ENCODE measurements around the gene RBM8A.
A peak's percentile ranks its signal among the peaks of the same experiment; 100 is the strongest.
"Not testable (repeated sequence)": the region's sequence is repeated elsewhere in the genome, so short reads cannot be mapped to it uniquely, and the experiment has no call there.

Gene RBM8A

DNA sequence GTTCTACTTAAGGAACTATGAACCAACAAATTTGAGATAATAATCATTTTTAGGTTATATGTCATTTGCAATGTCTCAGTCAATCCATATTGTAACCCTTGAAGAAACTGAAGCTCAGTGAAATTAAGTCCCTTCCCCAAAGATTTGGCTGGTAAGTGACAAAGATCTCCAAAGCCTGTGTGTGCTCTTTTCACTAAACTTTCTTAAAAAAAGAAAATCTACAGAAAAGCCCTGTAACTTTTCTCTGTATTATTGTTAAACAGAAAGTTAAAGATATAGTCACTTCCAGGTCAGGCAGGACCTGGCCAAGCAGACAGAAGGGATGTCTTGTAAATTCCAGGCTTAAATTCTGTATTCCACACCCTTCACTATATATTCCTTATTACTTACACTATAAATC is 29.1 kb upstream of the RBM8A start:
- no peak for DNase-seq

DNA sequence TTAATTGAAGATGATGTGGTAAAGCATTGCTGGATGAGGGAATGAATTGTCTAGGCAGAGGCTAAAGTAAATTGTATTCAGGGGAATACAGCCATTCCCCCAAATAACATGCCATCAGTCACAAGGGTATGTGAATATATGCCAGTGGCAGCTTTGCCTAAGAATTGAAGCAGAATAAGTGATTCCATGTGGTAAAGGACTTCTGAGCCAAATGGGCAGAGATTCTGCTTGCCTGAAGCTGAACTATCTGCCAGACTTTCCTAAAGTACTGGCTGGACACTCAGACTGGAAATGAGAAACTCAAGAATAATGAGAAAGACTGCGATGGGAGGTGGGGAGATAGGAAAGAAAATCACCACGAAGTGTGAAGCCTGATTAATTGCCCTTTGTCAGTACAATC is 28.2 kb upstream of the RBM8A start:
- DNase-seq: no peak

DNA sequence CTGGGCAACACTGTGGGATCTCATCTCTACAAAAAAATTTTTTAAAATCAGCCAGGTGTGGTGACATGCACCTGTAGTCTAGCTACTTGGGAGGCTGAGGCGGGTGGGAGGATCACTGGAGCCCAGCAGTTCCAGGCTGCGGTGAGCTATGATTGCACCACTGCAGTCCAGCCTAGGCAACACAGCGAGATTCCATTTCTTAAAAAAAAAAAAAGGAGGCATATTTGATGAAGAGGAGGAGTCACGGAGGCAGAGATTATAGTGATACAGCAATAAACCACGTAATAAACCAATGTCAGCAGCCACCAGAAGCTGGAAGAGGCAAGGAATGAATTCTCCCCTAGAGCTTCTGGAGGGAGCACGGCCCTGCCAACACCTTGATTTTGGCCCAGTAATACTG is 26.6 kb upstream of the RBM8A start:
- DNase-seq: no peak

DNA sequence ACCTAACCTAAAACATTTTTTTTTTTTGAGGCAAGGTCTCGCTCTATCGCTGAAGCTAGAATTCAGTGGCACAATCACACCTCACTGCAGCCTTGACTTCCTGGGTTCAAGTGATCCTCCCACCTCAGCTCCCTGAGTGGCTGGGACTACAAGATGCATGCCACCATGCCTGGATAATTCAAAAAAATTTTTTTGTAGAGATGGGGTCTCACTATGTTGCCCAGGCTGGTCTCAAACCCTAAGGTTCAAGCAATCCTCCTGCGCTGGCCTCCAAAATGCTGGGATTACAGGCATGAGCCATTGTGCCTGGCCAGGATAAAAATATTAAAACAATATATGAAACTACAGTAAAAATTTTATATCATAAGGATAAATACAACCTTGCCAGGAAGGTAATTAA is 25.6 kb upstream of the RBM8A start:
- no peak for DNase-seq

DNA sequence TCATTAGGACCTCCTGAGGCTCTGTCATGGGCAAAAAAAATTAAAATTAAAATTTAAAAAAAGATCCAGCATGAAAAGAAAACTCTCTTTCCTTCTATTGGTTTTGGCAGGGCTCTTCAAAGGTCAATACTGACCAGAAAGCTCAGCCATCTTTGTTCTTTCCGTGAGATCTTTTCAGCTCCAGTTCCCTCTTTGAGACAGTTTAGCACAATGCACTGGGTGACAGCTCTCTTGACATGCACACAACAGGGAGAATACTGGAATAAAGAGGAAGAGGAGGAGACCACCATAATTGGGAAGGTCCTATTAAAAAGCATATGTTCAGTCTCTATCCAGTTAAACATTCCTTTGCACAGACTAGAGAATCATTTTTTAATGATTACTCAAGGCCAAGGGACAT is 24.2 kb upstream of the RBM8A start:
- no peak for DNase-seq

DNA sequence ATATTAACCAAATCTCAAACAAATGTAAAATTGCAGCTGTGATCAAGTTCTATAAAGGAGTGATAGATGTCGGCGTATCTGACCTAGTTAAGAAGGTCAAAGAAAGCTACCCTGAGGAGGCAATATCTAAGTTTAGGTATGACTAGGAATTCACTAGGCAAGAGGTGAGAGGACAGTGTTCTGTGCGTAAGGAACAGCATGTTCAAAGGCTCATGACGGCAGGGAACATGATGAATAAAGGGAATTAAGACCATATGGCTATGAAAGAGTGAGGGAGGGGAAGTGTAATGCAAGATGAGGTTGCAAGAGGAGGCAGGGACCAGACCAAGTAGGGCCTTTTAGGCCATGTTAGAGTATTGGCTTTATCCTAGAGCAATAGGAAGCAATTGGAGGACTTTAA is 21.9 kb upstream of the RBM8A start:
- no peak for DNase-seq

DNA sequence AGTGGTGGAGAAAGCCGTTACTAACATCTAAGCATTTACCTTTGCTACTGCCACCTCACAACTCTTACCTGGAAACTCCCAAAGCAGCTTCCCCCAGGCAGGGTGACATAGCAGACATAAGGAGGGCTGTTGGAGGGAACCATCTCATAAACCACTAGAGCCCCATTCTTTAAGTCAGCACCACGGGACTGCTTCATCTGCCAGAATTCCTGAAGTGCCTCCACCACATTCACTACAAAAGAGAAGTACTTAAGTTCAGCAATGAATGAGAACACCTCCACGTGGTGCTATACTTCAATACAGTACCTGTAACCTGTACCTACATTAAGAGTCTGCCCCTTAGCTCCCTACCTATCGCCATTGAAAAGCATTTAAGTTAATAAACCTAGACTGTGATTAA is 20.3 kb upstream of the RBM8A start:
- no peak for DNase-seq

DNA sequence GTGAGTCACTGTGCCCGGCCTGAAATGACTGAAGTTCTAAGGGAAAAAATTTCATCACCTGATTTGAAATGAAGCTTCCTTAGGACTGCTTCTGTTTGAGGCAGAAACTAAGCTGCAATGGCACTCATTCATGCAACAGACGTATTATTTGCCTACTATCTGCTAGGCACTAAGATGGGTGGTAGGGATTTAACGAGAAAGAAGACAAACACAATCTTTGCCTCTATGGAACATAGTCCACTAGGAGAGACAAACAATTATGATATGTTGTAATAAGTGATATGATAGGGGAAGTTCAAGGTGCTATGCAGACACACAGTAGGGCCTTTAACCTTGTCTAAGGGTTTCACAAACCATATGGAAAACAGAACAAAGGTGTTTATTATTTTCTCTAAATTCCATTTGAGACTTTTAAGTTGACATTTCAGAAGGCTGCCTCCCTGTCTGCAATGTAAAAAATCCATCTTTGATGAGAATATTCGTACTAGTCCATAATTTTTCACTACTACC is 19.2 kb upstream of the RBM8A start:
- no peak for DNase-seq

DNA sequence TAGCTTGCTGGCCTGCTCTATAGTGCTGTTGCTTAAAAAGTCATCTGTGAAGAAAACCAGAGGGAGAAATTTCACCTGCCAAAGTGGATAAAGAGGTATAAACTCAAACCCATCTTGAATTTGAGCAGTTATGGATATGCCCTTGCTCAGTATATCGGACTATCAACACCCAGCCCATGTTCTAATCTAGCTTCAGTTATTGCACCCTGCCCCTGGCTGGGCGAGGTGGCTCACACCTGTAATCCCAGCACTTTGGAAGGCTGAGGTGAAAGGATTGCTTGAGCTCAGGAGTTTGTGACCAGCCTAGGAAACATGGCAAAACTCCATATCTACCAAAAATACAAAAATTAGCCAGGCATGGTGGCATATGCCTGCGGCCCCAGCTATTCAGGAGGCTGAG is 17.2 kb upstream of the RBM8A start:
- DNase-seq: no peak

DNA sequence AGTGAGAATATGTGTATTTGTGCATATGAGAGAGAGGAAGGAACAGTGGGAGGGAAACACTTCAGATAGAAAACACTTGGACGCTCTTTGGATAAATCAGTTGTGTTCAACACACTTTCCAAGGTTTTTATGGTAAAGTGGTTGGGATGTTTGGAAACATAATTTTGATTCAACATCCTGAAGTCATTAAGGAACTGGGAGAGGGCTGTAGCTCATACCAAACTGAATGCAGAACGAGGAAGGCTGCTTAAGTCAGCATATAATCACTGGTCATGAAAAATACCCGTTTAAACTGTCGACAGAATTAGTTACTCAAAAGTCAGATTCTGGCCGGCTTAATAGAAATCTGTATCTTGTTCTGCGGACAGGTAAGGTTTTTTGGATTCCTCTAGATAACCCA is 15.6 kb upstream of the RBM8A start:
- no peak for DNase-seq

DNA sequence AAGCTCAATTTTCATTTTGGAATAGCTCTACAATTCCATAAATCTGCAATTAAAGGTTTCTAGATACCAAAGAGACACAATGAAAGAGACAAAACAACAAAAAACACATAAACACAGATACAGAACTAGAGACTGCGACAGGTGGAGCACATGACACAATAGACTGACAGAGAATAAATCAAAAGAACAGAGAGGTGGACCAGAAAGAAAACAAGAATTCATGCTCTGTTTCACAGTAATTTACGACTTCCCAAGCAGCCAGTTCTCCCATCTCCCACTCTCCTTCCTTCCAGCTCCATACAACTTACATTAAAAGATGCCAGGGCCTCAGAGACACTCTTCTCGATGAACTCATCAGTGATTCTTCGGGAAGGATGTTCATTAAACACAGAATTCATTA is 15.1 kb upstream of the RBM8A start:
- no peak for DNase-seq

DNA sequence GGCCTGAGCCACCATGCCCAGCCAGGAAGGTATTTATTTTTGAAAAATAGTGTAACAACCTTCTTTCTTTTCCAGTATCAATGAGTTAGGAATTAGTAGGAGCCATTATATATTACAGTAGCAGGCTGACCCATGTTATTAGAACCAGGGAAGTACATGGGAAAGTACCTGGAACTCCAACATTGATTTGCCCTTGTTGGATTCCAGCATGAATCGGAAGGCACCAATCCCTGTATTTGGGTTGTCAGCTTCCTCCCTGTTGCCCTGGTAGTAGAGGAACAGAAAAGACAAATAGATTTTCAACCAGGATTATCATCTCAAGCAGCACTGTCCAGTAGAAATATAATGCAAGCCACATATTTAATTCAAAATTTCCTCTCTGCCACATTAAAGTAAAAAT is 10.2 kb upstream of the RBM8A start:
- no peak for DNase-seq

DNA sequence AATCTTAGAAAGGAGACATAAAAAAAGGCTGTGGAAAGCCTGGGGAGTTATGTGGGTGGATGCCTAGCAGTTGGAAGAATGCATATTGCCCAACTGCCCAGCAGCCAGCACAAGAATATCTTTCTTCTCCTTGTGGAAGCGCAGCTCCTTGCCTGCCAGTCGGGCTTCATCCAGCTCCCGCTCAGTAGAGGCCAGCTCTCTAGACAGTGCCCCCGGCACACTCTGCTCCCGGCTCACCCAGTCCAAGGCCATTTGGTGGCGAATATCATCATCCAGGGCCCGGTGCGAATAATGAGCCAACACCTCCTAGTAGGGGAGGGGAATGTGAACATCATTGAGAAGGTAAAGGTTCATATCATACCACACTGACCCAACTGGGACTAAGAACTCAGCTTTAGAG is 9.0 kb upstream of the RBM8A start:
- DNase-seq: no peak

DNA sequence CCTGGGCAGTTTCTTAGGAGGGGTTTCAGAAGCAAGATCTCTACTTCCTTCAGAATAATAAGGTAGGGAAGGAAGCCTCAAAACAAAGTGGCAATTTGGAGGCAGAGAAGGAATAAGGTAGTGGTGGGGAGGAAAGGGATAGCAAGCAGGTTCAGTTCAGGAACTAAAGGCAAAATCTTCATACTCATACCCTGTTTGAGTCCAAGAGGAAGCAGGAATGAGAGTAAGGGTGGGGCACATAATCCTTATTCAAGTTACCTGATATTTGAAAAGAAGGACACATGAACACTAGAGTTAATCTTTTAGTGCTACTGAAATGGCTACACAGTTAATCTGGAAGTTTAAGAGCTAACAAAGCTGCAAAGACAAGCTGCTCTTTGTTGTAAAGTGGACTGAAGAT is 8.4 kb upstream of the RBM8A start:
- DNase-seq: no peak

DNA sequence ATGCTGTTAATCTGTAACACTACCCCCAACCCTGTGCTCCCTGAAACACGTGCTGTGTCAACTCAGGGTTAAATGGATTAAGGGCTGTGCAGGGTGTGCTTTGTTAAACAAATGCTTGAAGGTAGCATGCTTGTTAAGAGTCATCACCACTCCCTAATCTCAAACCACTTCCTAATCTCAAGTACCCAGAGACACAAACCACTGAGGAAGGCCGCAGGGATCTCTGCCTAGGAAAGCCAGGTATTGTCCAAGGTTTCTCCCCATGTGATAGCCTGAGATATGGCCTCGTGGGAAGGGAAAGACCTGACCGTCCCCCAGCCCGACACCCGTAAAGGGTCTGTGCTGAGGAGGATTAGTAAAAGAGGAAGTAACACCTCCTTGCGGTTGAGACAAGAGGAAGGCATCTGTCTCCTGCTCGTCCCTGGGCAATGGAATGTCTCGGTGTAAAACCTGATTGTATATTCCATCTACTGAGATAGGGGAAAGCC is 5.3 kb upstream of the RBM8A start:
- peak; percentile 27 to 48 for DNase-seq

DNA sequence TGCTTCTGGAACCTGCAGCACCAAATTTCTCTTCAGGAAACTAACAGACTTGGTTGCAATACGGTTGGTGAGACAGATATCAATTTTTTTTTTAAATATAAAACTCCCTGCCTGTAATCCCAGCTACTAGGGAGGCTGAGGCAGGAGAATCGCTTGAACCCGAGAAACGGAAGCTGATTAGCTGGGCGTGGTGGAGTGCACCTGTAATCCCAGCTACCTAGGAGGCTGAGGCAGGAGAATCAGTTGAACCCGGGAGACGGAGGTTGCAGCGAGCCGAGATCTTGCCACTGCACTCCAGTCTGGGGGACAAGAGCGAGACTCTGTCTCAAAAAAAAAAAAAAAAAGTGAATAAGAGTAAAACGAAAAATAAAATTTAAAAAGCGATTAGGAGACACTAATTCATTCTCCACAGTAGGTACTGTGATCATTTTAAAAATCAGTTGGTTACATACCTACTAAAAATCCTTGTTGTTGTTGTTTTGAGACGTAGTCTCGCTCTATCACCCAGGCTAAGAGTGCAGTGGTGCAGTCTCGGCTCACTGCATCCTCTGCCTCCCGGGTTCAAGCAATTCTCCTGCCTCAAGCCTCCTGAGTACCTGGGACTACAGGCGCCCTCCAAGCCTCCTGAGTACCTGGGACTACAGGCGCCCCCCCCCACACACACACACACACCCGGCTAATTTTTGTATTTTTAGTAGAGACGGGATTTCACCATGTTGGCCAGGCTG is 796 bp upstream of the RBM8A start:
- no peak for DNase-seq

DNA sequence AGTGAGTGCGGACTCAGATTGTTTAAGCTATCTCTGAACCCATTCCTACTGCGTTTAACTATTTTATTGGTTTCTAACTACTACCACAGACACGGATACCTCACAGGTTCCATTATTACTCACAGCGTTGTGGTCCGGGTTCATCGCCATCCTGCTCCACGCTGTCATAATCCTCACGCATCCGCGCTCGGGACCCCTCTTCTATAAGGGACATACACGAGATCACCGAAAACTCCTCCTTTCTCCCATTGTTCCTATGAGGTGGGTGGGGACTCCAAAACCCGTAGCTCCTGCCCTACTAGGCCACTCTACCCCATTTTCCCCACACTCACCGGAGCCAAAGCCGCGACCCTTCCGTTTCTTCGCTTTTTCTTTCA is 610 bp downstream of the RBM8A start:
- DNase-seq: no peak

DNA sequence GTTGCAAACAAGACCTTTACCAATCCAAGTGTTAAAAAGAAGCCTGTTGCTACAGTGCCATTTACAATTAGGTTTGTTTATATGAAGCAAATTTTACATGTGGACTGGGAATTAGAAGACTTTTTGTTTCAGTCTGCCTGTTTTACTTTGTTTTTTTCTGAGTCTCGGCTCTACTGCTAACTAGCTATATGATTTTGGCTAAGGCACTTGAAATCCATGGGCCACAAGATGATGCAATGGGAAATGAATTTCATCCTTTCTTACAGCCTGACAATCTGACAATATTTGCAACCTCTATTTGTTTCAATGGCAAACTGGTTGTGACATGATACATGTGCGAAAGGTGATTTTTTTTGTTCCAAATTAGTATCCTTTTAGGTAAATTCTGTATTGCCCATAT is 5.0 kb downstream of the RBM8A start:
- DNase-seq: peak; percentile 37 to 53

DNA sequence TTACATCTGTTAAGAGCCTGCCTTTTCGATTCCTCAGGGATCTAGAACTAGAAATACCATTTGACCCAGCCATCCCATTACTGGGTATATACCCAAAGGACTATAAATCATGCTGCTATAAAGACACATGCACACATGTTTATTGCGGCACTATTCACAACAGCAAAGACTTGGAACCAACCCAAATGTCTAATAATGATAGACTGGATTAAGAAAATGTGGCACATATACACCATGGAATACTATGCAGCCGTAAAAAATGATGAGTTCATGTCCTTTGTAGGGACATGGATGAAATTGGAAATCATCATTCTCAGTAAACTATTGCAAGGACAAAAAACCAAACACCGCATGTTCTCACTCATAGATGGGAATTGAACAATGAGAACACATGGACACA is 7.0 kb downstream of the RBM8A start:
- DNase-seq: not testable (repeated sequence)

DNA sequence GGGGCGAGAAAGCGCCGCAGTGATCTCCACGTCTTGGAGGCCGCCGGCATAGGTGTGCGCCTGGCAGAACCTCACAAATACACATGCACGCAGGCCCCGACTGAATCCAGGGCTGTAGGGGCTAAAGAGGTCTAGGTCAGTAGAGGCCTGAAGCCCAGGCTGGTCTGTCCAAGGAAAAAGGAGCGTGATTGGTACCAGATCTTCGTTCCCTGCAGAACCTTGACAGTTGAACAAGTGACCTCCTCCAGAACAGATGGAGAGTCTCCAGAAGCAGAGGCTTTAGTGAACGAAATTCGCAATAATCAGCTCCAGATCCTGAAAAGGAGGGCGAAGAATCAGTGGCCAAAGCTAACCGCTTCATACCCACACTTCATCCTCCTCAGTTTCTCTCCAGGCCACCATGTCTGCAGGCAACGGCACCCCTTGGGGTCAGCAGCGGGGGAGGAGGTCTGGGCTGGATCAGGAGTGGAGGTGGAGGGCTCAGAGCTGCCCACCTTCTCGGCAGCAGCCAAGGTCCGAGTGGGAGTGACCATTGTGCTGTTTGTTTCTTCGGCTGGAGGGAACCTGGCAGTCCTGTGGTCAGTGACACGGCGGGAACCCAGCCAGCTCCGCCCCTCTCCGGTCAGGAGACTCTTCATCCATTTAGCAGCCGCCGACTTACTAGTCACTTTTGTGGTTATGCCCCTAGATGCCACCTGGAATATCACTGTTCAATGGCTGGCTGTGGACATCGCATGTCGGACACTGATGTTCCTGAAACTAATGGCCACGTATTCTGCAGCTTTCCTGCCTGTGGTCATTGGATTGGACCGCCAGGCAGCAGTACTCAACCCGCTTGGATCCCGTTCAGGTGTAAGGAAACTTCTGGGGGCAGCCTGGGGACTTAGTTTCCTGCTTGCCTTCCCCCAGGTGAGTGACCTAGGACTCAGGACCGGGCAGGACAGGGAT is 8.0 kb downstream of the RBM8A start:
- peak; percentile 28 to 46 for DNase-seq

DNA sequence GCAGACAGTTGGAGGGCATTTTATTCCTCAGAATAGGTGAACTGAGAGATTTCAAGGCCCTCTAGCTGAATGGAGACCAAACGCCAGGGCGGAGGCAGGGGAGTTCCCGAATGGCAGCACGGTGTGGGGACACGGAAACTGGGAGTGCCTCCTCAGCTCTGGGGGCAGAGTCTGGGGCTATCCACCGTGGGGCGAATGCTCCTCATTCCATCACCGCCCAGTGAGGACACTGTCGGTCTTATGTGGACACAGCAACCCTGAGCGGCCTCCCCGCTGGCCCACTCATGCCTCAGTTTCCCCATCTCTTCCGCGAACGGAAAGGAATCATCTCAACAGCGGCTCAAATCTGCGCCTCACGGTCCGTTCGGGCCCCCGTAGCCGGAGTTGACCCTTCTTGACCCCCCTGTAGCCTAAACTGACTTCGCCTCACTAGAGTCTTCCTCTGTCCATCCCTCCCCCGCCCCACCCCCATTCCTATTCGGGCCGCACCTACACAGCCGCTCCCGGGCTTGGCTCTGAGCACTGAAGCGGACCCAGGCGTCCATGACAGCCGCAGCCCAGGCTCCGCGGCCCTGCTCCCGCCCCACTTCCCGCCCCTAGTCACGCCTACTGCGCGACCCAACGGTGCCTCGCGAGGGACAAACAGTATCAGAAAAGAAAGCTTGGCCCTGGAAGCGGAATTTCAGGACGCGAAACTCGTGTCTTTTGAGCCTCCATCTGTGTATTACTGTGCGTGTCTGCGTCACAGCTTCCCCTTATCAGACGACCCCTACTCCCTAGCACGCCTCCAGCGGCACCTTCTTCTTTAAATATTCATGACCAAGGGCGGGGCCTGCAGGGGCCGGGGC is 8.9 kb downstream of the RBM8A start, which contains the start of gene PEX11B:
Gene PEX11B, minus strand, starts transcription at position 574 of the 848 bp plus-strand sequence. Its CDS starts 29 bp downstream, at position 545.
- DNase-seq: peak; percentile 80 to 85

DNA sequence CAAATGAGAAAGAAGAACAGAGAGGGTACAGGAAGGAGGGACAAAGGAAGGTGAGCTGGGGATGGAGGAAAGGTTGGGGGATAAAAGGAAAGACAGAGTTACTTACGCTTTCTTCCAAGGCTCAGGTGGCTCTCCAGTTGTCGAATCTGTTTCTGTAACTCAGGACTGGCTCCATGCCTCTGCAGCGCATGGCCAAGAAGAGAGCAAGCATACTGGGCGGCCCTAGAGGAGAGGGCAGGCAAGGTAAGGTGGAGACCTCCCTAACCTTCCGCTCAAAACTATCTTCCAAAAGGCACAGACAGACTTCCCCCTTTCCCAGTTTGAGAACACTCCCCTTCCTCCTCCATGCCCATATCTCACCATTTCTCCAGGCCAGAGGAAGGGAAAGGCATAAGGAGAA is 9.7 kb downstream of the RBM8A start:
- no peak for DNase-seq

DNA sequence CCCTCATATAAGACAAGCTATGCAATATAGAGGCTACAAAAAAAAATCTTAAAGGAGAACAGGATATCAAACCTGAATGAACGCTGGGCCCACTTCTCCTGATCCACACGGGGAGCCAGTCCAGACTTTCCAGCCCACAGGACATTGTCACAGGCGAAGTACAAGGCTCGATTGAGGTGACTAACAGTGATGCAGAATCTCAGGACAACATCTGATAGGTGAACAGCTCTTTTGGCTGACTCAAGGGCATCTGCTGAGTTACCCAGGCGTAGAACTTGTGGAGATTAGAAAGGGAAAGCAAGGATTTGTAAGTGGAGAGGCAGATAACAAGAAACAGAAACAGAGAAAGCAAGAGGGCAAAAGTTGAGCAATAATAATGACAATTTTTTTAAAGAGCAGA is 10.5 kb downstream of the RBM8A start:
- DNase-seq: no peak

Measured in AML-193 (cell line).